Transverse colon (tissue), 4 donors: ENCODE data around the gene IFNA7. TPM values are rescaled to one million over a fixed set of nuclear protein-coding genes. Genes with fewer than 3 reads are reported as not detected.
"Not testable (repeated sequence)": the region's sequence is repeated elsewhere in the genome, so short reads cannot be mapped to it uniquely, and the experiment has no call there.

Source experiments
- DNase-seq: peaks from one replicate; pipeline ENCODE4 v3.0.0-alpha.2; 2019
- H3K27ac ChIP-seq, 4 donors: fragments of 200-600 bp; sonication (generic); 2 replicates each; pipeline ENCODE4 v1.5.1; 2016 to 2018; ENCODE audit warnings: inconsistent platforms in 4 of 4
- H3K27me3 ChIP-seq: fragments of 200-600 bp; sonication (generic); 2 replicates; pipeline ENCODE4 v1.5.1; 2017; ENCODE audit warnings: inconsistent platforms
- H3K36me3 ChIP-seq, 4 donors: fragments of 200-600 bp; sonication (generic); 2 replicates each; pipeline ENCODE4 v1.5.1; 2017 to 2019; ENCODE audit warnings: inconsistent platforms in 4 of 4
- H3K4me1 ChIP-seq, 4 donors: fragments of 200-600 bp; sonication (generic); 2 replicates each; pipeline ENCODE4 v1.5.1; 2017 to 2020; ENCODE audit warnings: inconsistent platforms in 4 of 4
- H3K4me3 ChIP-seq, 4 donors: fragments of 200-600 bp; sonication (generic); 1 replicate in 1 of 4; 2 replicates in 3 of 4; pipeline versions ENCODE4 v1.5.1 to v1.6.1; 2017 to 2019; ENCODE audit warnings: inconsistent platforms in 4 of 4
- H3K9me3 ChIP-seq, 2 donors: fragments of 200-600 bp; sonication (generic); 2 replicates each; pipeline ENCODE4 v1.5.1; 2017 to 2019; ENCODE audit warnings: inconsistent platforms in 2 of 2
- EP300 ChIP-seq: sonication (generic); formaldehyde crosslinking; IDR thresholded peaks from one replicate; pipeline ENCODE4 v1.6.1; 2017; ENCODE audit warnings: antibody characterized with exemption, low read depth
- POLR2A ChIP-seq: fragments of 450-650 bp; IDR thresholded peaks from one replicate; pipeline ENCODE4 v1.6.1; 2016; ENCODE audit warnings: antibody characterized with exemption, mild to moderate bottlenecking, moderate library complexity
- POLR2AphosphoS5 ChIP-seq, 3 donors: sonication (generic); formaldehyde crosslinking; IDR thresholded peaks; one replicate each; pipeline ENCODE4 v1.6.1; 2016; ENCODE audit warnings: antibody characterized with exemption in 3 of 3
- WGBS, 2 donors: methylation state at CpG; one replicate each; pipeline ENCODE4 v1.1.5; 2018; ENCODE audit warnings: low coverage in 1 of 2; 5-methylcytosine and 5-hydroxymethylcytosine counted together
- in situ Hi-C, 4 donors: fragments of 200-750 bp; cut with MboI; loops; one replicate each; pipeline versions ENCODE4 v1.15.0 to v1.15.1; 2017; ENCODE audit warnings: low sequenced_read_pairs in 3 of 4, low pct_ligation_motif_present in 1 of 4, low pct_unique_long_range_greater_than_20kb in 1 of 4
- intact Hi-C: fragments of 100-400 bp; cut with DNase I; formaldehyde crosslinking; loops from one replicate; pipeline ENCODE4 v1.15.1; 2023; ENCODE audit warnings: low total_unique reads
- total RNA-seq, 4 donors: library from RNA; depleted of rRNA; stranded (reverse); fragments of >200 nt; gene quantifications; one replicate each; pipeline ENCODE4 v1.1.0, GENCODE V29; 2016
- TF ChIP-seq, protein P1 (sequence below), 5 experiments: fragments of 200-600 bp in 3 of 5; fragments of 450-650 bp in 2 of 5; sonication (generic) in 3 of 5; IDR thresholded peaks; 1 replicate in 2 of 5; 2 replicates in 3 of 5; pipeline ENCODE4 v1.5.1; 2016 to 2017; ENCODE audit warnings: antibody characterized with exemption in 5 of 5, inconsistent platforms in 3 of 5, mild to moderate bottlenecking in 2 of 5, moderate library complexity in 1 of 5

Gene IFNA7
- total RNA-seq, 4 donors from 2014 or later: not detected

DNA sequence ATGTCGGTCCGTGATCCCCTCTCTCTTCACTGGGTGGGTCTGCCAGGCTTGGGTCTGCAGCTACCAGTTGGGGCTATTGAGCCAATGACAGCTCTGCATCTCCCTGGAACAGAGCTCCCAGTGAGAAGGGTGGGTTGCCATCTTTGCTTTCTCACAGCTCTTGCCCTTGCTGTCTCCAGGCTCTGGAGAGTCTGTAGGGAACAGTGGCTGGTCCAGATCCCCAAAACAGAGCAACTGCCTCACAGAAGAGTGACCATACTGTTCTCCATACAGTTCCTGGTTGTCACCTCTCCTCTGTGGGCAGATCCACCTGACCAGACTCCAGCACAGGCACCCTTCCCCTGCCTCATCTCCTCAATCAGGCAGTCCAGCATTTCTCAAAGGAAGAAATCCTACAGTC lies 31.3 kb upstream of the IFNA7 start:
- Histone ChIP-seq H3K4me3 (no peak overlapping the region), H3K9me3 (no peaks in the 10 kb centered on the region), H3K27me3 (no peaks in the 10 kb centered on the region), H3K36me3 (no peaks in the 10 kb centered on the region), H3K27ac (no peak overlapping the region), H3K4me1 (no peaks in the 10 kb centered on the region)
- intact Hi-C loops (no loop called here), in situ Hi-C loops (loop anchor here in 2 of 4 donors (25.0 kb wide), 1 partner anchor 554 kb away; no protein-coding TSS in a partner anchor)
- no peak for TF ChIP-seq EP300
- no peak for TF ChIP-seq POLR2AphosphoS5 (IDR thresholded peaks at IDR 0.05)
- TF ChIP-seq POLR2A: no peak
- TF ChIP-seq, protein P1, sequence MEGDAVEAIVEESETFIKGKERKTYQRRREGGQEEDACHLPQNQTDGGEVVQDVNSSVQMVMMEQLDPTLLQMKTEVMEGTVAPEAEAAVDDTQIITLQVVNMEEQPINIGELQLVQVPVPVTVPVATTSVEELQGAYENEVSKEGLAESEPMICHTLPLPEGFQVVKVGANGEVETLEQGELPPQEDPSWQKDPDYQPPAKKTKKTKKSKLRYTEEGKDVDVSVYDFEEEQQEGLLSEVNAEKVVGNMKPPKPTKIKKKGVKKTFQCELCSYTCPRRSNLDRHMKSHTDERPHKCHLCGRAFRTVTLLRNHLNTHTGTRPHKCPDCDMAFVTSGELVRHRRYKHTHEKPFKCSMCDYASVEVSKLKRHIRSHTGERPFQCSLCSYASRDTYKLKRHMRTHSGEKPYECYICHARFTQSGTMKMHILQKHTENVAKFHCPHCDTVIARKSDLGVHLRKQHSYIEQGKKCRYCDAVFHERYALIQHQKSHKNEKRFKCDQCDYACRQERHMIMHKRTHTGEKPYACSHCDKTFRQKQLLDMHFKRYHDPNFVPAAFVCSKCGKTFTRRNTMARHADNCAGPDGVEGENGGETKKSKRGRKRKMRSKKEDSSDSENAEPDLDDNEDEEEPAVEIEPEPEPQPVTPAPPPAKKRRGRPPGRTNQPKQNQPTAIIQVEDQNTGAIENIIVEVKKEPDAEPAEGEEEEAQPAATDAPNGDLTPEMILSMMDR (IDR thresholded peaks at IDR 0.05): no peak
- DNase-seq: no peak
- whole genome bisulfite sequencing, 2 donors: 94% methylated on average over 2 of the region's 2 CpGs; no CpG with 5 or more reads in 1 of the 2 donors

DNA sequence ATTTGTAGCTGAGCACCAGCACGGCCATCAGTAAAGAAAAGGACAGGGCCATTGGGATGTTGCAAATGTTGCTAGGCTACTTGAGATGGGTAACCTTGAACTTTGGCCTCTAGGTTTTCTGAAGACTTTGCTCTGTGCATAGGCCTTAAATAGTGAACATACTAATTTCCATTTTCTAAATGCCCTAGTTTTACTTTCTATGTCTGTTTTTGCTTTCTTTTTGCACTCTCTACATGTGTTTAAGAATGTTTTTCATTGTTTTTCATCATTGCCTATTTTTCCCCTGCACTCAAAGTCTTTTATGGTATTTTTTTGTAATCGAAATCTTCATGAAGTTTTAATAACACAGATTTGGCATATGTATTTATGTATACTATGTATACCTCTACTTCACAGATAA lies 26.1 kb upstream of the IFNA7 start, which contains the start of gene IFNA17:
TSS of gene IFNA17 (minus strand) at position 101 of the 400 bp plus-strand sequence. CDS start at position 52, 49 bp downstream.
- intact Hi-C loops: no loop called here
- Histone ChIP-seq H3K36me3 (no peaks in the 10 kb centered on the region), H3K9me3 (no peaks in the 10 kb centered on the region), H3K27me3 (no peaks in the 10 kb centered on the region), H3K4me1 (no peaks in the 10 kb centered on the region), H3K27ac (no peak within 1 kb of the TSS), H3K4me3 (no peak within 1 kb of the TSS)
- in situ Hi-C loops: loop anchor here in 2 of 4 donors (25.0 kb wide), 1 partner anchor 559 kb away; no protein-coding TSS in a partner anchor
- no peak for DNase-seq
- TF ChIP-seq EP300: no peak
- TF ChIP-seq POLR2AphosphoS5 (IDR thresholded peaks at IDR 0.05): no peak
- no peak for TF ChIP-seq POLR2A
- TF ChIP-seq, protein P1 (IDR thresholded peaks at IDR 0.05): no peak
- WGBS, 2 donors: 77 to 83% methylated on average over 1 to 2 of the region's 2 CpGs

DNA sequence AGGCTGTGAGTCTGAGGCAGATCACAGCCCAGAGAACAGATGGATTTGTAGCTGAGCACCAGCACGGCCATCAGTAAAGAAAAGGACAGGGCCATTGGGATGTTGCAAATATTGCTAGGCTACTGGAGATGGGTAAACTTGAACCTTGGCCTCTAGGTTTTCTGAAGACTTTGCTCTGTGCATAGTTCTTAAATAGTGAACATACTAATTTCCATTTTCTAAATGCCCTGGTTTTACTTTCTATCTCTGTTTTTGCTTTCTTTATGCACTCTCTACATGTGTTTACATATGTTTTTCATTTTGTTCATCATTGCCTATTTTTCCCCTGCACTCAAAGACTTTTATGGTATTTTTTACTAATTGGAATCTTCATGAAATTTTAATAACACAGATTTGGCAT lies 15.2 kb upstream of the IFNA7 start, which contains the start of gene IFNA16:
TSS of gene IFNA16 (minus strand) at position 101 of the 400 bp plus-strand sequence. CDS start at position 95, 6 bp downstream.
- H3K4me1 ChIP-seq, H3K27ac ChIP-seq, H3K27me3 ChIP-seq, DNase-seq, in situ Hi-C loops, intact Hi-C loops, H3K4me3 ChIP-seq, H3K36me3 ChIP-seq, H3K9me3 ChIP-seq: not testable (repeated sequence)
- 67% methylated on average over 1 of the region's 1 CpG; no CpG with 5 or more reads in 1 of the 2 donors for WGBS, 2 donors

DNA sequence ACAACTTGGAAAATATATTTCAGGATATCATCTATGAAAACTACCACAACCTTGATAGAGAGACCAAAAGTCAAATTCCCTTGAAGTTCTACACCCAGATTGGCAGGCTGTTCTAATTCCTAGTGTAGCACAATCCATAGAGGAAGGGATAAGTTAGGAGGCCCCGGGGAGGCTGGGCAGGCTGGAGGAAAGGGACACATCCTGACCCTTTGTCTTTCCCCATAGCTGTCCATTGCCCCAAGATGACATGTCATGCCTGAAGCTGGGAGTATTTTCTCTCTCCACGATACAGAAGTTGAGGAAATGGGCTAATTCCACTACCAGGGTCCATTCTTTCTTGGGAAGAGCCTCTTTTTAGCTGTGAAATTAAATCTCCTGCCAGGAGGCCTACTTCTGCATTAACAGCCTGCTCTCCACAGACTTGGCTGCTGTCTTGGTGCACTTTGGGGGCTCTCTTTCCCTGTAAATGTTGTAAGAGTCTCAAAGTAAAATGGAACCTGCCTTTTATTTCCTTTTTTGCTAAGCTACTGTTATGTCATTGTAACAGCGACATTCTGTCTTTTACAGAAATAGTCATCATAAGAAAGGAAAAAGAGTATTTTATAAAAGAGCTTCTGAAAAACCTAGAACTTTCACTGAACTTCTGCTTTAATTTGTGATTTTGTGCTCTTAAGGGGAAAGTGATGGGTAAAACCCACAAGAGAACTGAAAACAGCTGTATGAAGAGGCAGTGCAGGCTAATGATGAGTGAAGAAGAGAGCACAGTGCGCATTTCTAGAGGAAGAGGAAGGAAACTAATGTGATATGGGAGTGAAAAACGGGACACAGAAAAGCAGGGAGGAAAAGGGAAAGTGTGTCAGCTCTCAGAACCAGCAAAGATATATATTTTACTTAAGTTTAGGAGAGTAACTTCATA lies 11.7 kb upstream of the IFNA7 start:
- H3K36me3 ChIP-seq, in situ Hi-C loops, H3K27me3 ChIP-seq, H3K4me3 ChIP-seq, H3K27ac ChIP-seq, DNase-seq, H3K9me3 ChIP-seq, intact Hi-C loops, H3K4me1 ChIP-seq: not testable (repeated sequence)
- TF ChIP-seq, protein P1 (IDR thresholded peaks at IDR 0.05): peak in 1 of 5 experiments; percentile 22
- 49 to 72% methylated on average over 2 to 5 of the region's 5 CpGs for WGBS, 2 donors

DNA sequence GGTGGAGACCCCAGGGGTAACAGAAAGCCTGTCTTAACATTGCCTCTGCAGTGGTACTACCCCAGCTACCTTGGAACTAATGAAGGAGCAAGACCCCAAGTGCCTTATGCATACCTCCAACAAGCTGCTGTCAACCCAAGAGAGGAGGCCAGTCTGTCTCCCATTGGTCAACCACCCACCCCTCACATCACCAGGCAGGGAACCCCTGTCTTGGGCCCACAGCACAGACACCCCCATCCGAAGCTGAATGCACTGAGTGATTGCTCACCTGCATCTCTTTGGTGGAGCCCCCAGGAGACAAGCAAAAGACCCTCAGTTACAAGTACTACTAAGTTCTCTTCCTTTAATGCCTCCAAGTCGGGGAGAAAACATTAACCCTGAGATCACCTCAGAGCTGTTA lies 10.2 kb upstream of the IFNA7 start:
- DNase-seq, H3K27me3 ChIP-seq, H3K27ac ChIP-seq, H3K36me3 ChIP-seq, H3K4me1 ChIP-seq, intact Hi-C loops, in situ Hi-C loops, H3K4me3 ChIP-seq, H3K9me3 ChIP-seq: not testable (repeated sequence)
- WGBS, 2 donors: 77% methylated on average over 2 of the region's 2 CpGs; no CpG with 5 or more reads in 1 of the 2 donors

DNA sequence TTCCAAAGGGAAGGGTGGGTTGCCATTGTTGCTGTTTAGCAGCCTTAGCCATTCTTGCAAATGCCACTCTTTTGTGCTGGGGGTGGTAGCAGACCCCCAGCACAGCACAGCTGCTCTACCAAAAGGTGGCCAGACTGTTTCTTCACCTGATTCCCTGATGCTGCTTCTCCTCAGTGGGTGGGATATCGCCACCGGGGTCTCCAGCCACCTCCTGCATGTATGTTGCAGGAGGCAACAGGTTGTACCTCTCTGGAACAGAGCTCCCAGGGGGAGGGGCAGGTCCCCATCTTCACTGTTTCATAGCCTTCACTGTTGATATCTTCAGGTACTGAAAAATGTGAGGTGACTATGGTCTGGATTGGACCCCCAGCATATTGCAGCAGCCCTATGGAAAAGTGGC lies 8.8 kb upstream of the IFNA7 start:
- 95% methylated on average over 2 of the region's 2 CpGs; no CpG with 5 or more reads in 1 of the 2 donors for whole genome bisulfite sequencing, 2 donors
- DNase-seq, H3K27me3 ChIP-seq, in situ Hi-C loops, H3K4me1 ChIP-seq, H3K4me3 ChIP-seq, H3K27ac ChIP-seq, intact Hi-C loops, H3K36me3 ChIP-seq, H3K9me3 ChIP-seq: not testable (repeated sequence)
